CD4-positive, alpha-beta memory T cell (primary cell): ENCODE data around the gene IDH2. TPM values are rescaled to one million over a fixed set of nuclear protein-coding genes. Genes with fewer than 3 reads are reported as not detected.

ENCODE experiments used
- CTCF ChIA-PET: fragments of 350-600 bp; sonication (Branson Sonifier 250); formaldehyde crosslinking; loops from one replicate; lab custom pipeline; 2021; ENCODE audit warnings: inconsistent platforms; ENCODE audit not compliant: partially characterized antibody; lab: Charles Lee
- POLR2A ChIA-PET: fragments of 350-600 bp; sonication (Branson Sonifier 250); formaldehyde crosslinking; loops from one replicate; lab custom pipeline; 2021; ENCODE audit not compliant: partially characterized antibody; lab: Charles Lee
- DNase-seq, 5 donors: peaks; one replicate each; pipeline versions ENCODE4 v3.0.0 to v3.0.0-alpha.2; 2020 to 2022; ENCODE audit warnings: mixed read lengths in 1 of 5
- H3K27ac ChIP-seq: one replicate; pipeline ENCODE4 v1.7.0; 2013; ENCODE audit warnings: low read depth, low read length
- H3K27me3 ChIP-seq: 2 replicates; pipeline ENCODE4 v1.7.0; 2013; ENCODE audit warnings: mild to moderate bottlenecking, low read length, moderate library complexity; ENCODE audit not compliant: insufficient read depth
- H3K36me3 ChIP-seq: 2 replicates; pipeline ENCODE4 v1.7.0; 2013; ENCODE audit warnings: mild to moderate bottlenecking, low read length, moderate library complexity; ENCODE audit not compliant: insufficient read depth
- H3K4me1 ChIP-seq: 2 replicates; pipeline ENCODE4 v1.7.0; 2013; ENCODE audit warnings: mild to moderate bottlenecking, low read length, moderate library complexity; ENCODE audit not compliant: insufficient read depth
- H3K4me3 ChIP-seq, 2 donors: one replicate each; pipeline ENCODE4 v1.7.0; 2013; ENCODE audit warnings: low read length in 2 of 2, mild to moderate bottlenecking in 1 of 2
- H3K9me3 ChIP-seq, 2 donors: one replicate each; pipeline ENCODE4 v1.7.0; 2013; ENCODE audit warnings: low read length in 2 of 2, control low read depth in 1 of 2; ENCODE audit not compliant: control insufficient read depth in 1 of 2
- H3K27ac Mint-ChIP-seq, 7 donors: one replicate each; pipeline ENCODE4 v1.8.0; 2020 to 2021; ENCODE audit warnings: mixed read lengths in 7 of 7, mild to moderate bottlenecking in 6 of 7, inconsistent platforms in 3 of 7, moderate library complexity in 3 of 7
- H3K27me3 Mint-ChIP-seq, 2 donors: one replicate each; pipeline ENCODE4 v1.8.0; 2020 to 2021; ENCODE audit warnings: mixed read lengths in 2 of 2
- H3K36me3 Mint-ChIP-seq, 2 donors: one replicate each; pipeline ENCODE4 v1.8.0; 2020 to 2021; ENCODE audit warnings: mixed read lengths in 2 of 2, inconsistent platforms in 1 of 2, mild to moderate bottlenecking in 1 of 2
- H3K4me1 Mint-ChIP-seq, 4 donors: one replicate each; pipeline ENCODE4 v1.8.0; 2020 to 2021; ENCODE audit warnings: mixed read lengths in 4 of 4, mild to moderate bottlenecking in 1 of 4
- H3K4me3 Mint-ChIP-seq, 8 donors: one replicate each; pipeline ENCODE4 v1.8.0; 2020 to 2021; ENCODE audit warnings: mixed read lengths in 8 of 8, mild to moderate bottlenecking in 7 of 8, moderate library complexity in 6 of 8, inconsistent platforms in 3 of 8
- H3K9me3 Mint-ChIP-seq, 8 donors: one replicate each; pipeline ENCODE4 v1.8.0; 2020 to 2021; ENCODE audit warnings: mixed read lengths in 8 of 8, mild to moderate bottlenecking in 5 of 8, inconsistent platforms in 3 of 8, moderate library complexity in 1 of 8
- intact Hi-C: fragments of 100-400 bp; cut with micrococcal nuclease; formaldehyde crosslinking; loops from one replicate; pipeline ENCODE4 v1.15.1; 2023
- polyA plus RNA-seq, 2 donors: library from polyadenylated mRNA; unstranded; fragments of 300-500 nt; fragmentation: Illumina TruSeq; gene quantifications; one replicate each; pipeline ENCODE4 v1.2.3, GENCODE V29; 2021
- total RNA-seq, 2 experiments: library from RNA; stranded (reverse); gene quantifications; one replicate each; pipeline ENCODE4 v1.2.3, GENCODE V29; 2021

Gene IDH2
- total and polyA plus RNA-seq, 4 experiments from 2014 or later = 41.2 to 139 (median 75.0) TPM

GRCh38 chr15:90060797-90061196, 41.5 kb downstream of the IDH2 start:
- peaks cover 49% of the 10 kb centered on the region for H3K4me1 ChIP-seq
- no peaks in the 10 kb centered on the region for H3K27me3 ChIP-seq
- no peaks in the 10 kb centered on the region for H3K9me3 ChIP-seq
- Mint-ChIP-seq H3K27me3 (no peaks in the 10 kb centered on the region), H3K4me3 (peak overlapping the region in 1 of 8 donors; percentile 29), H3K36me3 (no peaks in the 10 kb centered on the region), H3K9me3 (no peaks in the 10 kb centered on the region), H3K27ac (peak overlapping the region in 4 of 7 donors; percentile 85 to 97 (median 90)), H3K4me1 (peaks cover 31 to 59% (median 44%) of the 10 kb centered on the region in 4 donors)
- ChIA-PET POLR2A (interaction anchor here (1.6 to 2.7 kb wide), 3 partner anchors 39 to 167 kb away, joined by 7 to 19 read pairs (median 8); partner anchors contain the start of genes AP3S2 and ZNF710), CTCF (interaction anchor here (0.9 to 3.1 kb wide), 3 partner anchors 10 to 58 kb away, joined by 3 to 23 read pairs (median 3); no protein-coding TSS in a partner anchor)
- intact Hi-C loops = loop anchor here (5.0 kb wide), 1 partner anchor 37 kb away; no protein-coding TSS in a partner anchor
- peak in 1 of 5 donors; percentile 17 for DNase-seq
- no peaks in the 10 kb centered on the region for H3K36me3 ChIP-seq
- no peak overlapping the region for H3K27ac ChIP-seq
- no peak overlapping the region for H3K4me3 ChIP-seq

- H3K9me3 ChIP-seq = no peaks in the 10 kb centered on the region
- POLR2A ChIA-PET = interaction anchor here (0.6 to 2.7 kb wide), 10 partner anchors 10 to 166 kb away, joined by 3 to 19 read pairs (median 4); partner anchors contain the start of genes AP3S2, IDH2 and ZNF710
- H3K4me3 ChIP-seq = peak overlapping the region in 1 of 2 donors; percentile 51
- Mint-ChIP-seq H3K27me3 (no peaks in the 10 kb centered on the region), H3K36me3 (no peaks in the 10 kb centered on the region), H3K4me3 (peak overlapping the region in 7 of 8 donors; percentile 35 to 82 (median 71)), H3K4me1 (peaks cover 37 to 70% (median 49%) of the 10 kb centered on the region in 4 donors), H3K9me3 (no peaks in the 10 kb centered on the region), H3K27ac (peak overlapping the region; percentile 90 to 97 (median 94))
- H3K27ac ChIP-seq = peak overlapping the region; percentile 62
- H3K36me3 ChIP-seq = no peaks in the 10 kb centered on the region
- peak; percentile 64 to 81 (median 72) for DNase-seq
- CTCF ChIA-PET = interaction anchor here (0.9 to 1.7 kb wide), 4 partner anchors 12 to 185 kb away, joined by 3 to 10 read pairs (median 4); no protein-coding TSS in a partner anchor
- peaks cover 49% of the 10 kb centered on the region for H3K4me1 ChIP-seq
- intact Hi-C loops = no loop called here
- H3K27me3 ChIP-seq = no peaks in the 10 kb centered on the region
Observed at GRCh38 chr15:90059208-90059985, 42.9 kb downstream of the IDH2 start.

DNA sequence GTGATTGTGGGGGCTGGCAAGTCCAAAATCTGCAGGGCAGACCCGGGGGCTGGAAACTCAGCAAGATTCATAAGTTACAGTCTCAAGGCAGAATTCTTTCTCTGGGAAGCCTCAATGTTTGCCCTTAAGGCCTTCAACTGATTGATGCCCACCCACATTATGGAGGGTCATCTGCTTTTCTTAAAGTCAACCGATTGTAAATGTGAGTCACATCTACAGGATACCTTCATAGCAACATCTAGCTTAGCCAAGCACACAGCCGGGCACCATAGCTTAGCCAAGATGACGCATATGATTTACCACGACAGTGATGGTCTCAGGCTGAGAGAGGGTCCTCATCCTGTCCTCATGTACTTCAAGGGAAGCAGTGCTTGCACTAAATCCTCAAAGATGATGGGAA, 43.5 kb downstream of the IDH2 start:
- H3K4me3 Mint-ChIP-seq = peak overlapping the region in 7 of 8 donors; percentile 35 to 82 (median 59)
- ChIA-PET POLR2A (interaction anchor here (0.6 to 2.7 kb wide), 6 partner anchors 9 to 165 kb away, joined by 3 to 19 read pairs (median 4); partner anchors contain the start of genes AP3S2 and ZNF710), CTCF (interaction anchor here (1.0 to 1.7 kb wide), 3 partner anchors 12 to 184 kb away, joined by 3 to 10 read pairs (median 3); no protein-coding TSS in a partner anchor)
- peak overlapping the region; percentile 90 to 97 (median 94) for H3K27ac Mint-ChIP-seq
- DNase-seq = no peak
- no peaks in the 10 kb centered on the region for H3K27me3 Mint-ChIP-seq
- Histone ChIP-seq H3K4me1 (peaks cover 49% of the 10 kb centered on the region), H3K4me3 (peak overlapping the region in 1 of 2 donors; percentile 51), H3K36me3 (no peaks in the 10 kb centered on the region), H3K27ac (peak overlapping the region; percentile 62), H3K27me3 (no peaks in the 10 kb centered on the region), H3K9me3 (no peaks in the 10 kb centered on the region)
- H3K9me3 Mint-ChIP-seq = no peaks in the 10 kb centered on the region
- intact Hi-C loops = no loop called here
- H3K36me3 Mint-ChIP-seq = no peaks in the 10 kb centered on the region
- peaks cover 40 to 68% (median 53%) of the 10 kb centered on the region in 4 donors for H3K4me1 Mint-ChIP-seq

- Mint-ChIP-seq H3K27ac (peak overlapping the region in 6 of 7 donors; percentile 62 to 97 (median 92)), H3K4me3 (no peak overlapping the region), H3K27me3 (no peaks in the 10 kb centered on the region), H3K4me1 (peaks cover 39 to 63% (median 51%) of the 10 kb centered on the region in 4 donors), H3K36me3 (no peaks in the 10 kb centered on the region), H3K9me3 (no peaks in the 10 kb centered on the region)
- Histone ChIP-seq H3K27me3 (no peaks in the 10 kb centered on the region), H3K4me1 (peaks cover 49% of the 10 kb centered on the region), H3K27ac (no peak overlapping the region), H3K36me3 (no peaks in the 10 kb centered on the region), H3K9me3 (no peaks in the 10 kb centered on the region), H3K4me3 (no peak overlapping the region)
- ChIA-PET CTCF (interaction anchor here (1.6 to 1.7 kb wide), 2 partner anchors 13 to 56 kb away, joined by 3 to 10 read pairs; no protein-coding TSS in a partner anchor), POLR2A (interaction anchor here (0.6 to 2.7 kb wide), 3 partner anchors 27 to 165 kb away, joined by 3 to 19 read pairs (median 3); partner anchors contain the start of genes AP3S2 and ZNF710)
- no peak for DNase-seq
- intact Hi-C loops = no loop called here
Observed at GRCh38 chr15:90058308-90058707, 44.0 kb downstream of the IDH2 start.

DNA sequence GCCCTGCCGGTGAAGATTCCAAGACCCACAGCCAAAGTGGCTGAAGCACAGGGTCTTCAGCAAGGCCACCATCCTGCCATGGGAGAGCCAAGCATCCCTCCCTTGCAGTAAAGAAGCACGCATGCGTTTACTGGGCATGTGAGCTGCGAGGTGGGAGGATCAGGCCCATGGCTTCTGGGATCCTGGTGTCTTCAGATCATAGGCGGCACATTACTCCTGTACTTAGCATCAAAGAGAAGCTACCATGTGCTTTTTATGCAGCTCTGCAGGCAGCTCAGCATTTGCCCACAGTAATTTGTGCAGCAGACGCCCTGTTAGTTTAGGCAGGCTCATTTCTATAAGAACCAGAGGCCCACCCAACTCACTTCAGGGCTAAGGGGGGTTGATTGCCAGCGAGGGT, 45.7 kb downstream of the IDH2 start:
- H3K4me3 Mint-ChIP-seq = no peak overlapping the region

GRCh38 chr15:90055182-90055581, 47.1 kb downstream of the IDH2 start:
- H3K4me3 ChIP-seq = no peak overlapping the region
- H3K4me3 Mint-ChIP-seq = no peak overlapping the region
- H3K9me3 Mint-ChIP-seq = no peaks in the 10 kb centered on the region
- H3K4me1 ChIP-seq = peaks cover 18% of the 10 kb centered on the region
- no peaks in the 10 kb centered on the region for H3K27me3 ChIP-seq
- CTCF ChIA-PET = interaction anchor here (1.1 kb wide), 1 partner anchor 31 kb away, joined by 3 read pairs; no protein-coding TSS in a partner anchor
- intact Hi-C loops = no loop called here
- H3K9me3 ChIP-seq = no peaks in the 10 kb centered on the region
- no peaks in the 10 kb centered on the region for H3K36me3 ChIP-seq
- POLR2A ChIA-PET = interaction anchor here (1.2 kb wide), 1 partner anchor 161 kb away, joined by 4 read pairs; no protein-coding TSS in a partner anchor
- H3K27me3 Mint-ChIP-seq = no peaks in the 10 kb centered on the region
- no peak for DNase-seq
- H3K4me1 Mint-ChIP-seq = peaks cover 28 to 43% (median 36%) of the 10 kb centered on the region in 4 donors
- H3K27ac ChIP-seq = no peak overlapping the region
- H3K27ac Mint-ChIP-seq = peak overlapping the region in 6 of 7 donors; percentile 24 to 90 (median 53)
- no peaks in the 10 kb centered on the region for H3K36me3 Mint-ChIP-seq

More for the DNA sequence above, 45.7 kb downstream of the IDH2 start:
- Mint-ChIP-seq H3K9me3 (no peaks in the 10 kb centered on the region), H3K27ac (peak overlapping the region in 1 of 7 donors; percentile 8), H3K4me1 (peaks cover 32 to 48% (median 41%) of the 10 kb centered on the region in 4 donors), H3K27me3 (no peaks in the 10 kb centered on the region), H3K36me3 (no peaks in the 10 kb centered on the region)
- CTCF ChIA-PET = interaction anchor here (0.6 kb wide), 1 partner anchor 12 kb away, joined by 3 read pairs; no protein-coding TSS in a partner anchor
- intact Hi-C loops = no loop called here
- Histone ChIP-seq H3K27ac (no peak overlapping the region), H3K36me3 (no peaks in the 10 kb centered on the region), H3K9me3 (no peaks in the 10 kb centered on the region), H3K27me3 (no peaks in the 10 kb centered on the region), H3K4me1 (peaks cover 32% of the 10 kb centered on the region), H3K4me3 (no peak overlapping the region)
- POLR2A ChIA-PET = no interaction called here
- no peak for DNase-seq
